Ishikawa (cell line): Measurements from ENCODE around the gene DTD2.

Source experiments
- CREB1 ChIP-seq: IDR thresholded peaks from 2 replicates; pipeline ENCODE4 v1.6.1; 2012; ENCODE audit warnings: low read depth
- EP300 ChIP-seq: IDR thresholded peaks from 2 replicates; pipeline ENCODE4 v1.6.1; 2012; ENCODE audit warnings: borderline replicate concordance
- MAX ChIP-seq: IDR thresholded peaks from 2 replicates; pipeline ENCODE4 v1.6.1; 2012
- TAF1 ChIP-seq: IDR thresholded peaks from 2 replicates; pipeline ENCODE4 v1.6.1; 2012; ENCODE audit warnings: low read depth, mild to moderate bottlenecking
- TCF12 ChIP-seq: IDR thresholded peaks from 2 replicates; pipeline ENCODE4 v1.6.1; 2012; ENCODE audit warnings: low read depth
- TEAD4 ChIP-seq: IDR thresholded peaks from 2 replicates; pipeline ENCODE4 v1.6.1; 2012
- TF ChIP-seq, protein P1 (sequence below): IDR thresholded peaks from 2 replicates; pipeline ENCODE4 v1.6.1; 2012; ENCODE audit warnings: low read depth, mild to moderate bottlenecking

DNA sequence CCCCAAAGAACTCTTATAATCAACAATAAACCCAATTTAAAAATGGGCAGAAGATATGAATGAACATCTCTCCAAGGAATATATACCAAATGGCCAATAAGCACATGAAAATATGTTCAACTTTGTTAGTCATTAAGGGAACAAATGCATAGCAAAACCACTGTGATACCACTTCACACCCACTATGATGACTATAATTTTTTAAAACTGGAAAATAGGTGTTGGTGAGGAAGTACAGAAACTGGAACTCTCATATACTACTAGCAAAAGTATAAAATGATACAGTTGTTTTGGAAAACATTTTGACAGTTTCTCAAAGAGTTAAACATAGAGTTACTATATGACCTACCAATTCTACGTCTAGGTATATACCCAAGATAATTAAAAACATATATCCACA is 27.5 kb downstream of the DTD2 start:
- TF ChIP-seq TAF1: no peak
- TF ChIP-seq EP300: no peak
- TF ChIP-seq, protein P1, sequence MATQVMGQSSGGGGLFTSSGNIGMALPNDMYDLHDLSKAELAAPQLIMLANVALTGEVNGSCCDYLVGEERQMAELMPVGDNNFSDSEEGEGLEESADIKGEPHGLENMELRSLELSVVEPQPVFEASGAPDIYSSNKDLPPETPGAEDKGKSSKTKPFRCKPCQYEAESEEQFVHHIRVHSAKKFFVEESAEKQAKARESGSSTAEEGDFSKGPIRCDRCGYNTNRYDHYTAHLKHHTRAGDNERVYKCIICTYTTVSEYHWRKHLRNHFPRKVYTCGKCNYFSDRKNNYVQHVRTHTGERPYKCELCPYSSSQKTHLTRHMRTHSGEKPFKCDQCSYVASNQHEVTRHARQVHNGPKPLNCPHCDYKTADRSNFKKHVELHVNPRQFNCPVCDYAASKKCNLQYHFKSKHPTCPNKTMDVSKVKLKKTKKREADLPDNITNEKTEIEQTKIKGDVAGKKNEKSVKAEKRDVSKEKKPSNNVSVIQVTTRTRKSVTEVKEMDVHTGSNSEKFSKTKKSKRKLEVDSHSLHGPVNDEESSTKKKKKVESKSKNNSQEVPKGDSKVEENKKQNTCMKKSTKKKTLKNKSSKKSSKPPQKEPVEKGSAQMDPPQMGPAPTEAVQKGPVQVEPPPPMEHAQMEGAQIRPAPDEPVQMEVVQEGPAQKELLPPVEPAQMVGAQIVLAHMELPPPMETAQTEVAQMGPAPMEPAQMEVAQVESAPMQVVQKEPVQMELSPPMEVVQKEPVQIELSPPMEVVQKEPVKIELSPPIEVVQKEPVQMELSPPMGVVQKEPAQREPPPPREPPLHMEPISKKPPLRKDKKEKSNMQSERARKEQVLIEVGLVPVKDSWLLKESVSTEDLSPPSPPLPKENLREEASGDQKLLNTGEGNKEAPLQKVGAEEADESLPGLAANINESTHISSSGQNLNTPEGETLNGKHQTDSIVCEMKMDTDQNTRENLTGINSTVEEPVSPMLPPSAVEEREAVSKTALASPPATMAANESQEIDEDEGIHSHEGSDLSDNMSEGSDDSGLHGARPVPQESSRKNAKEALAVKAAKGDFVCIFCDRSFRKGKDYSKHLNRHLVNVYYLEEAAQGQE: no peak
- TF ChIP-seq MAX: no peak
- TF ChIP-seq TCF12: no peak
- TF ChIP-seq TEAD4: no peak
- TF ChIP-seq CREB1: no peak
